Measurements from ENCODE around the gene GOLGA6L9. TPM values are rescaled to one million over a fixed set of nuclear protein-coding genes. Genes with fewer than 3 reads are reported as not detected.
"Not testable (repeated sequence)": the region's sequence is repeated elsewhere in the genome, so short reads cannot be mapped to it uniquely, and the experiment has no call there.

GOLGA6L9 gene
- total RNA-seq, 1 experiment from 2014 or later: 3.9 TPM

DNA sequence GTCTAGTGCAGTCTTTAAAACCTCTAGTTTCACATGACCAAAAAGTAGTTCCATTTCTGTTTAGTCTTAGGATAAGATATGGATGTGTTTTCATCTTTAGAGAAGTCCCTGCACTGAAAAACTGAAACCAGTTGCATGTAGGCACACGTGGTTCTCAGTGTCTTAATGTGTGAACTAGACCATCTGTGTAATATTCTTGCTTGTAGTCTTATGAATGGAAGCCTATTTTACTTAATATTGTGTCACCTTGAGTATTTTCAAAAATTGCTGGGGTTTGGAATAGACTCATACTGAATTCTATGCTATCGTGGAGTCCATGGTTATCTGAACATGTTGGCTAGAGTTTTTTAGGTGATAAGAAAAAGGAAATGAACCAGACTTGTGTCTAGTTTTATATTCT, 23.4 kb upstream of the GOLGA6L9 start:
- H3K23me2 ChIP-seq (ENCODE audit: insufficient read length, low read depth, low read length, poor library complexity, severe bottlenecking); H3K56ac ChIP-seq (ENCODE audit: insufficient read length, low read depth, low read length); H3K18ac ChIP-seq (ENCODE audit: insufficient read length, low read depth, low read length); H2AK5ac ChIP-seq (ENCODE audit: insufficient read length, low read length); H3T11ph ChIP-seq (ENCODE audit: low read length); H3K9me3 ChIP-seq (ENCODE audit: control insufficient read depth, low read depth, low read length); H3K4ac ChIP-seq (ENCODE audit: low read depth, low read length); H3K4me1 ChIP-seq (ENCODE audit: insufficient read depth, low read length); H3K9ac ChIP-seq (ENCODE audit: extremely low read depth, insufficient read length, low read length); H3K9me3 Mint-ChIP-seq; H3K27me3 ChIP-seq (ENCODE audit: insufficient read depth, low read length); H2BK20ac ChIP-seq (ENCODE audit: low read depth, low read length, poor library complexity, severe bottlenecking); DNase-seq; H2BK120ac ChIP-seq (ENCODE audit: low read depth, low read length, poor library complexity, severe bottlenecking); H3K79me1 ChIP-seq (ENCODE audit: insufficient read depth, low read depth, low read length, poor library complexity, severe bottlenecking); H2AFZ ChIP-seq (ENCODE audit: low read length); H2BK15ac ChIP-seq (ENCODE audit: low read depth, low read length); H3K27me3 Mint-ChIP-seq (ENCODE audit: low read depth); H3K14ac ChIP-seq (ENCODE audit: insufficient read depth, low read length); H3K79me2 ChIP-seq (ENCODE audit: insufficient read depth, low read length); H2BK12ac ChIP-seq (ENCODE audit: insufficient read length, low read depth, low read length); H3K4me2 ChIP-seq (ENCODE audit: insufficient read depth, insufficient read length, low read length); H3K23ac ChIP-seq (ENCODE audit: insufficient read length, low read depth, low read length); H3K27ac Mint-ChIP-seq; H4K91ac ChIP-seq (ENCODE audit: insufficient read length, low read depth, low read length); H3K27ac ChIP-seq (ENCODE audit: insufficient read length, low read depth, low read length); H4K8ac ChIP-seq (replicated peaks; ENCODE audit: insufficient read length, low read depth, low read length); H4K20me1 ChIP-seq (ENCODE audit: control insufficient read depth, insufficient read depth, insufficient read length); H2BK5ac ChIP-seq (ENCODE audit: insufficient read length, low read length); H3K4me3 Mint-ChIP-seq; H4K5ac ChIP-seq (ENCODE audit: insufficient read length, low read depth, low read length): not testable (repeated sequence)
- Mint-ChIP-seq H3K4me1 (peaks cover 8 to 13% of the 10 kb centered on the region in 2 experiments), H3K36me3 (ENCODE audit: insufficient read depth in 1 of 3, low read depth in 3 of 3) (peaks cover 7 to 15% (median 11%) of the 10 kb centered on the region in 3 experiments; a peak in 5 of 7 replicates)
- no CpG with 5 or more reads among the region's 2 CpGs for WGBS (ENCODE audit: extremely low coverage, insufficient read length, low lambda C conversion rate)

GRCh38 chr15:82410306-82410705, 19.3 kb upstream of the GOLGA6L9 start:
- H3K36me3 Mint-ChIP-seq (ENCODE audit: insufficient read depth in 1 of 3, low read depth in 3 of 3); H3K4me1 ChIP-seq (ENCODE audit: insufficient read depth, low read length); H3K27me3 ChIP-seq (ENCODE audit: insufficient read depth, low read length); H3T11ph ChIP-seq (ENCODE audit: low read length); H4K20me1 ChIP-seq (ENCODE audit: control insufficient read depth, insufficient read depth, insufficient read length); H3K9me3 ChIP-seq (ENCODE audit: control insufficient read depth, low read depth, low read length); DNase-seq; H2AK5ac ChIP-seq (ENCODE audit: insufficient read length, low read length); H3K79me2 ChIP-seq (ENCODE audit: insufficient read depth, low read length); H3K56ac ChIP-seq (ENCODE audit: insufficient read length, low read depth, low read length); H2BK20ac ChIP-seq (ENCODE audit: low read depth, low read length, poor library complexity, severe bottlenecking); H3K9me3 Mint-ChIP-seq; H3K79me1 ChIP-seq (ENCODE audit: insufficient read depth, low read depth, low read length, poor library complexity, severe bottlenecking); H3K27ac Mint-ChIP-seq; H3K23ac ChIP-seq (ENCODE audit: insufficient read length, low read depth, low read length); H3K9ac ChIP-seq (ENCODE audit: extremely low read depth, insufficient read length, low read length); H2BK5ac ChIP-seq (ENCODE audit: insufficient read length, low read length); H3K27ac ChIP-seq (ENCODE audit: insufficient read length, low read depth, low read length); H3K4me2 ChIP-seq (ENCODE audit: insufficient read depth, insufficient read length, low read length); H3K4ac ChIP-seq (ENCODE audit: low read depth, low read length); H3K14ac ChIP-seq (ENCODE audit: insufficient read depth, low read length); H2BK12ac ChIP-seq (ENCODE audit: insufficient read length, low read depth, low read length); H2BK15ac ChIP-seq (ENCODE audit: low read depth, low read length); H3K18ac ChIP-seq (ENCODE audit: insufficient read length, low read depth, low read length); H4K91ac ChIP-seq (ENCODE audit: insufficient read length, low read depth, low read length); H3K23me2 ChIP-seq (ENCODE audit: insufficient read length, low read depth, low read length, poor library complexity, severe bottlenecking); H3K4me1 Mint-ChIP-seq; H3K27me3 Mint-ChIP-seq (ENCODE audit: low read depth); H2AFZ ChIP-seq (ENCODE audit: low read length); H3K4me3 Mint-ChIP-seq; H2BK120ac ChIP-seq (ENCODE audit: low read depth, low read length, poor library complexity, severe bottlenecking); H4K8ac ChIP-seq (replicated peaks; ENCODE audit: insufficient read length, low read depth, low read length); H4K5ac ChIP-seq (ENCODE audit: insufficient read length, low read depth, low read length): not testable (repeated sequence)
- no CpG with 5 or more reads among the region's 4 CpGs for WGBS (ENCODE audit: extremely low coverage, insufficient read length, low lambda C conversion rate)

Data from H9 (cell line).